ENCODE measurements around the gene LHFPL5.

The LHFPL5 gene

DNA sequence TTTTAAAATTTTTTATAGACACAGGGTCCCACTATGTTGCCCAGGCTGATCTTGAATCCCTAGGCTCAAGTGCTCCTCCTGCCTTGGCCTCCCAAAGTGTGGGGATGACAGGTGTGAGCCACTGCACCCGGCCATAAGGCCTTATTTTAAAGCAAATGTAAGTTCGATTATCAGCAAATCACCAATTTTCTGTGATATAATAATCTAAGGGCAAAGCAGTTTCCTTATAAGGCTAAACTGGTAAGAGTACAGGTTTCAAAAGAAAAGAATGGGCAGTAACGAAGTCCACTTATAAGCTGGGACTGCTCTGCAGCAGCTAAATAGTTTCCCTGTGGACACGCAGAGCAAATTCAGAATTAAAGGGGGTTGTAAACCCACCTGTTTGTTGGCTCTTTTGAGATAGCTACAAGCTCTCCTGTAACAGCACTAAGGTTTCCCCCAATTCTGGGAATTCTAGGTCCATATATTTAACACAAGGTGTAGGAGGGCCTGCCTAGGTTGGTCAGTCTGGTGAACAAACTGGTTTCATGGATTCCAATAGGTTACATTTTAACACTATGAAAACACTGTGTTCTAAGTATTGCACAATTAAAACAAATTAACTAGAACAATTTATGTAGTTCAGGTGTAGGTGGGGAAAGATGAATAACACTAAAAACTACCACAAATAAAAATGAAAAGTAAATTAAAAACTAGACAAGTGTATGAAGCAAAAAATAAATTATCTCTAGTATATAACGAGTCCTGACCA, 26.3 kb downstream of the LHFPL5 start:
- Histone ChIP-seq H4K20me1 (ENCODE audit: insufficient read depth, low read length) (no peaks in the 10 kb centered on the region), H3K4me2 (ENCODE audit: insufficient read depth, low read length) (no peak overlapping the region), H3K27ac (ENCODE audit: low read length) (no peak overlapping the region), H3K27me3 (ENCODE audit: insufficient read depth, low read length, poor library complexity) (no peaks in the 10 kb centered on the region), H3K9me3 (ENCODE audit: insufficient read depth, low read length, severe bottlenecking) (no peaks in the 10 kb centered on the region), H3K79me2 (ENCODE audit: insufficient read depth, low read length) (no peaks in the 10 kb centered on the region), H2AFZ (ENCODE audit: low read depth, low read length) (no peak overlapping the region), H3K4me1 (ENCODE audit: insufficient read depth, low read length) (no peaks in the 10 kb centered on the region), H3K36me3 (ENCODE audit: insufficient read depth, low read length) (peaks cover 31% of the 10 kb centered on the region), H3K4me3 (ENCODE audit: low read depth in 1 of 2, low read length in 2 of 2) (no peak overlapping the region), H3K9ac (ENCODE audit: low read depth, low read length) (no peak overlapping the region)
- no peak for ATAC-seq (ENCODE audit: insufficient read depth, low read depth)
- DNase-seq, result no peak
- TF ChIP-seq, protein P1, sequence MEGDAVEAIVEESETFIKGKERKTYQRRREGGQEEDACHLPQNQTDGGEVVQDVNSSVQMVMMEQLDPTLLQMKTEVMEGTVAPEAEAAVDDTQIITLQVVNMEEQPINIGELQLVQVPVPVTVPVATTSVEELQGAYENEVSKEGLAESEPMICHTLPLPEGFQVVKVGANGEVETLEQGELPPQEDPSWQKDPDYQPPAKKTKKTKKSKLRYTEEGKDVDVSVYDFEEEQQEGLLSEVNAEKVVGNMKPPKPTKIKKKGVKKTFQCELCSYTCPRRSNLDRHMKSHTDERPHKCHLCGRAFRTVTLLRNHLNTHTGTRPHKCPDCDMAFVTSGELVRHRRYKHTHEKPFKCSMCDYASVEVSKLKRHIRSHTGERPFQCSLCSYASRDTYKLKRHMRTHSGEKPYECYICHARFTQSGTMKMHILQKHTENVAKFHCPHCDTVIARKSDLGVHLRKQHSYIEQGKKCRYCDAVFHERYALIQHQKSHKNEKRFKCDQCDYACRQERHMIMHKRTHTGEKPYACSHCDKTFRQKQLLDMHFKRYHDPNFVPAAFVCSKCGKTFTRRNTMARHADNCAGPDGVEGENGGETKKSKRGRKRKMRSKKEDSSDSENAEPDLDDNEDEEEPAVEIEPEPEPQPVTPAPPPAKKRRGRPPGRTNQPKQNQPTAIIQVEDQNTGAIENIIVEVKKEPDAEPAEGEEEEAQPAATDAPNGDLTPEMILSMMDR (IDR thresholded peaks at IDR 0.05; ENCODE audit: borderline replicate concordance, extremely low read depth, low read length, poor library complexity, severe bottlenecking), result no peak
- no peak for TF ChIP-seq EZH2 (IDR thresholded peaks at IDR 0.05; ENCODE audit: borderline replicate concordance, low read depth, low read length, severe bottlenecking)

DNA sequence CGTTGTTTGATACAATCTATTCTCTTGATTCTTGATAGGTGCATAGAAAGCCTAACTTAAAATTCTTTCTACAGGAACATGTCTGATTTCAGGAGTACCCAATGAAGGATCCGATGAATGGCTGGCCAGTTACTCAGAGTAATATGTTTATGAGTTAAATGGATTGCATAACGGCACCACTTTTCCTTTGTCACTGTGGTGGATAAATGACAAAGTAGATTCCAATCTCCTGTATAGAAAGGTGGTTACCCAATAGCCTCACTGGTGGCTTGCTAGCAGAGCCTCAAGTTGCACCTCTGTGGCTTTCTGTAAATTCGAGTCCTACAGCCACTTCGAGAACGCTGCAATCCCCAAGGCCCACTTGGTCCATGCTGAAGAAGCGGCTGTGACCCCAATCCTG, 28.4 kb downstream of the LHFPL5 start:
- Histone ChIP-seq H3K27me3 (ENCODE audit: insufficient read depth, low read length, poor library complexity) (no peaks in the 10 kb centered on the region), H3K4me1 (ENCODE audit: insufficient read depth, low read length) (no peaks in the 10 kb centered on the region), H3K4me3 (ENCODE audit: low read depth in 1 of 2, low read length in 2 of 2) (no peak overlapping the region), H3K9ac (ENCODE audit: low read depth, low read length) (no peak overlapping the region), H3K4me2 (ENCODE audit: insufficient read depth, low read length) (no peak overlapping the region), H3K79me2 (ENCODE audit: insufficient read depth, low read length) (no peaks in the 10 kb centered on the region), H2AFZ (ENCODE audit: low read depth, low read length) (no peak overlapping the region), H3K27ac (ENCODE audit: low read length) (no peak overlapping the region), H3K9me3 (ENCODE audit: insufficient read depth, low read length, severe bottlenecking) (no peaks in the 10 kb centered on the region), H3K36me3 (ENCODE audit: insufficient read depth, low read length) (peaks cover 48% of the 10 kb centered on the region), H4K20me1 (ENCODE audit: insufficient read depth, low read length) (no peaks in the 10 kb centered on the region)
- ATAC-seq (ENCODE audit: insufficient read depth, low read depth) (no peak), DNase-seq (no peak)
- TF ChIP-seq, protein P1 (IDR thresholded peaks at IDR 0.05; ENCODE audit: borderline replicate concordance, extremely low read depth, low read length, poor library complexity, severe bottlenecking), result no peak
- TF ChIP-seq EZH2 (IDR thresholded peaks at IDR 0.05; ENCODE audit: borderline replicate concordance, low read depth, low read length, severe bottlenecking), result no peak

- ATAC-seq (ENCODE audit: insufficient read depth, low read depth), result no peak
Measured at GRCh38 chr6:35839019-35839418, 33.9 kb downstream of the LHFPL5 start.

More at GRCh38 chr6:35839019-35839418, 33.9 kb downstream of the LHFPL5 start:
- no peaks in the 10 kb centered on the region for H4K20me1 ChIP-seq (ENCODE audit: insufficient read depth, low read length)
- no peak for DNase-seq
- no peaks in the 10 kb centered on the region for H3K4me1 ChIP-seq (ENCODE audit: insufficient read depth, low read length)
- no peaks in the 10 kb centered on the region for H3K79me2 ChIP-seq (ENCODE audit: insufficient read depth, low read length)
- TF ChIP-seq, protein P1 (IDR thresholded peaks at IDR 0.05; ENCODE audit: borderline replicate concordance, extremely low read depth, low read length, poor library complexity, severe bottlenecking), result no peak
- no peak for TF ChIP-seq EZH2 (IDR thresholded peaks at IDR 0.05; ENCODE audit: borderline replicate concordance, low read depth, low read length, severe bottlenecking)
- H3K4me3 ChIP-seq (ENCODE audit: low read depth in 1 of 2, low read length in 2 of 2), result no peak overlapping the region
- H3K36me3 ChIP-seq (ENCODE audit: insufficient read depth, low read length), result peaks cover 83% of the 10 kb centered on the region
- no peaks in the 10 kb centered on the region for H3K9me3 ChIP-seq (ENCODE audit: insufficient read depth, low read length, severe bottlenecking)
- no peak overlapping the region for H3K27ac ChIP-seq (ENCODE audit: low read length)
- no peak overlapping the region for H2AFZ ChIP-seq (ENCODE audit: low read depth, low read length)
- no peak overlapping the region for H3K4me2 ChIP-seq (ENCODE audit: insufficient read depth, low read length)
- H3K9ac ChIP-seq (ENCODE audit: low read depth, low read length), result no peak overlapping the region
- H3K27me3 ChIP-seq (ENCODE audit: insufficient read depth, low read length, poor library complexity), result no peaks in the 10 kb centered on the region

Measured in DND-41 (cell line).